CD4-positive, alpha-beta T cell treated with Interferon alpha-2 for 1 hour (primary cell): Measurements from ENCODE around the gene ACVR1B.

Source experiments
- DNase-seq, 2 donors: peaks; one replicate each; pipeline ENCODE4 v3.0.0-alpha.2; 2020 to 2022

ACVR1B gene

DNA sequence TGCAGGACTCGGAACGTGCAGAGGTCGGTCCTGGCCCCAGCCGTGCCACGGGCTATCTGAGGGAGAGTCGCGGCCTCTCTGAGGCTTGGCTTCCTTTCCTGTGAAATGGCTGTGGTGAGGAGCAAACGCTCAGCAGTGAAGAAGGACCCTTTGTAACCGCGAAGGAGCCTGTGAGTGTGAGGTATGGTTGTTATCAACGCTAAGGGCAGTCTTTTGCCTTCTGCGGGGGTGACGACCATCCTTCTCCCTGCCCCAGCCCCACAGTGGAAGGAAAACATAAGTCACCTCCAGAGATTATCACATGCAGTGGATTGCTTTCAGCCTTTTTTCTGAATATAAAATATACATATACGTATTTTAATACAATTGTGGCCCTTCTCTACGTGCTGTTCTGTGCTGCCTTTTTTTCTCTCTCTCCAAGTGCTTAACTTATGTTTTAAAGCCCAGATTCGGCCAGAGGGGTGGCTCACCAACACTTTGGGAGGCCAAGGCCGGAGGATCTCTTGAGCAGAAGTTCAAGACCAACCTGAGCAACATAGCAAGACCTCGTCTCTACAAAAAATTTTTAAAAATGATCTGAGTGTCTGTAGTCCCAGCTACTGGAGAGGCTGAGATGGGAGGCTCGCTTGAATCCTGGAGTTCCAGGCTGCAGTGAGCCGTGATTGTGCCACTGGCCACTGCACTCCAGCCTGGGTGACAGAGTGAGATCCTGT lies 72.6 kb downstream of the ACVR1B start:
- DNase-seq: no peak

DNA sequence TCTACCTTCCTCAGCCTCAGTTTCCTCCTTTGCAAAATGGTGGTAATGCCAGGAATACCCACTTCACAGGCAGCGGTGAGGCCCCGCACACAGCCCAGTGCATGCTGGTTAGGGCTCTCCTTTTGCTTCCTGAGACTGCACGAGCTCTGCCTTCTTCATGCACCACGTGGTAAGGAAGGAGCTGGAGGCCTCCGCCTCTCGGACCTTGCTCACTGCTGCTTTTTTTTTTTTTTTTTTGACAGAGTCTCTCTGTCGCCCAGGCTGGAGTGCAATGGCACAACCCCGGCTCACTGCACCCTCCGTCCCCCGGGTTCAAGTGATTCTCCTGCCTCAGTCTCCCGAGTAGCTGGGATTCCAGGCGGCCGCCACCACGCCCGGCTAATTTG lies 73.3 kb downstream of the ACVR1B start:
- peak; percentile 58 for DNase-seq

- no peak for DNase-seq
Observed at GRCh38 chr12:52026263-52026662, 74.8 kb downstream of the ACVR1B start.

DNA sequence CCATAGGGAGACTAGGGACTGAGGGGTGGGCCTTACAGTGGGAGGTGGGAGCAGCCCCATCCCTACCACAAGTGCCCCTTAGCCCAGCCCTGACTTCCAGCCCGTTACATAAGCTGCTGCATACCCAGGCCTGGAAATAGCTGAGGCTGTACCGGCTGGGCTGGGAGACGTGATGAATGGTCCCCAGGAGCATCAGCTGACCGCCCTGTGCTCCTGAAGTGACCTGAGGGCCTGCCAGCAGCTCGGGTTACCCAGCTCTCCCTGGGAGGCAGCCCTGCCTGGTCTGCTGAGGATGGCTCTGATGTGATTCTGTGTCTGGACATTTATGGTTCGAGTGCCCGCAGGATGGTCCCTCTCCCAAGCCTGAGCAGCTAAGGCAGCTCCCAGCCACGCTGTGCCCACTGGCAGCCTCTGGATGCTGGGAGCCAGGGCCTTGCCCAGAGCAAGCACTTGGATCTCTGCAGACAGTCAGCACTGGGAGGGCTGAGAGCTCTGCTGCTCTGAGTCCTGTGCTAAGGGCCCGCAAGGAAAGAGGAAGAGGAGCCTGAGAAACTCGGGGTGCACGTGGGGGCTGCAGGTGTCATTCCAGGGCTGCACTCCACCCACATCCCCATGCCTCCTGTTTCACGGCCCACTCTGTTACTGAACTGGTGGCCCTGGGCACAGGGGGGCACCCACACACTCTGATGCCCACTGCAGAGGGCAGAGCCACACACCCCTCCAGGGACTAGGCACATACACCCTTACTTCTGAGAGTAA lies 75.8 kb downstream of the ACVR1B start:
- no peak for DNase-seq

- no peak for DNase-seq
Observed at GRCh38 chr12:52029685-52030084, 78.2 kb downstream of the ACVR1B start.

DNA sequence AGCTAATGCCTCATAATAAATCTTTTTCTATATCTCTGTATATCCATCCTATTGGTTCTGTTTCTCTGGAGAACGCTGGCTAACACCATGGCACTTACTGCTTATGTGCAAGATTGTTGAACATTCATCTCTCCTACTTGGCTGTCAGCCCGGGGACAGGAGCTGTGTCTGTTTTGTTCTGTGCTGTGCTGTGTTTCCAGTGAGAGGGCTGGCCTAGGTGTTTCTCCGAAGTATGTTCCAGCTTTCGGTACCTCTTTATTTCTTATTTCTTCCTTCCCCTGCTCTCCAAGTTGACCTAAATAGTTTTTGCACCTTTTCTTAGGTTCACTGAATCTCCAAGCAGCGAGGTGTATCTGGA lies 80.9 kb downstream of the ACVR1B start:
- DNase-seq: peak; percentile 23 to 44

- peak; percentile 93 for DNase-seq
Observed at GRCh38 chr12:52032804-52033445, 81.4 kb downstream of the ACVR1B start.

GRCh38 chr12:52033446-52034140 lies 82.1 kb downstream of the ACVR1B start:
- no peak for DNase-seq

GRCh38 chr12:52035190-52035589 lies 83.7 kb downstream of the ACVR1B start:
- no peak for DNase-seq

- DNase-seq: no peak
Observed at GRCh38 chr12:52035926-52036325, 84.4 kb downstream of the ACVR1B start.

GRCh38 chr12:52036587-52037171 lies 85.2 kb downstream of the ACVR1B start:
- DNase-seq: peak; percentile 92 to 95

DNA sequence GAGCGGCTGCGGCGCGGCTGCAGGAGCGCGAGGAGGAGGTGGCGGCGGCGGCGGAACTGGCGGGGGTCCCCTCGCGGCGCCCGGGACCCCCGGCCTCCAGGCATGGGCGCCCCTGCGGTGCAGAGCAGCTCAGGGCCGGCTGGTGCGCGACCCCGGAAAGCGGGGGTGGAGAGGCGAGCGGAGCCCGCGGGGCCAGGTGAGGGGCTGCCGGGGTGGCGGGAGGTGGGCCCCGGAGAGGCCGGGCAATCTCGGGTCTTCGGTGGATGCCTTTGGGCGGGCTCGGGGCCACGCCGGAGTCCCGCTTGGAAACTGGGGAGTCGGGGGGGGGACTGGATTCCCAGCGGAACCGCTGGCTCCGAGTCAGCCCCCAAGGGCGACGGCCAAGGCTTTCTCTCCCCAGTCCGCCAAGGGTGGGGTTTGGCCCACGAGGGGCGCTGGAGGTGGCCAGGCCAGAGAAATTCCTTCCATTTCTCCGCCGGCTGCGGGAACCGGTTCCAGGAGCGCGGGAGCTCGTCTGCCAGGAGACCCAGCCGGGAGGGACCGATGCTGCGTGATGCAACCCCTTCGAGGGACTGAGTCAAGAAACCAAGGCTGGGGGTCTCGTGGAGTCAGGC lies 85.9 kb downstream of the ACVR1B start:
- DNase-seq: peak in 1 of 2 donors; percentile 27

DNA sequence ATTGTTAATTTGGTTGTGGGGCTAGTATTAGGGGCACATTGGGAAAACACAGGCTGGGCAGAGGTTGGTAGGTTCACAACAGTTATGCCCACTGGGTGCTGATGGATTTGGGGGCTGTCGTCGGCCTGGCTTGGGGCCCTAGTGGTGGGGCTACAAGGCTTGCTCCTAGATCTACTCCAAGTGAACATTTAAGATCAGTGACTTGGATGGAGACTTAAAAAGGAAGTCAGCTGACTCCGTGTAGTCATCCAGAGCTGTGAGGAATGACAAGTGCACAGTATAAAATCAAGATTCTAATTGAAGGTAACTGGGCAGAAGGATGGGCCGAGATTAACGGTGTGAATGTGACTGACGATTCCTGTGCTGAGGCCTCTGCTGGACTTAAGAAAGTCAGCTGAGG lies 86.9 kb downstream of the ACVR1B start:
- DNase-seq: no peak

DNA sequence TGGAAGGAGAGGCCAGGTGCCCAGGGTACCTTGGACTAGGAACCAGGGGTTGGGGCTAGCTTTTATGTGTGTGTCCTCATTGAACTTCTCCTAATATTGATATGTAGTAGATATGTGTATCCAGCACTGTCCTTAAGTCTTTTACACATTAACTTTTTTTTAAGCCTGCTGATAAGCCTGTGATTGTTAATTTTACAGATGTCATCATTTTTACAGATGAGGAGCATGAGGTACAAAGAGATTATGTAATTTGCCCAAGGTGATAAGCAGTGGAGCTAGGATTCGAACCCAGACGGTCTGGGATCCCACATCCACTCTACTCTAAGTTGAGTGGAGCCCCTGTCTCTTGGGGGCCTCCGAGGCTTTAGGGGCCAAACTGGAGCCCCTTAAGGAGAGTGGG lies 89.5 kb downstream of the ACVR1B start:
- no peak for DNase-seq

- DNase-seq: peak; percentile 76 to 83
Observed at GRCh38 chr12:52041695-52042123, 90.2 kb downstream of the ACVR1B start.

DNA sequence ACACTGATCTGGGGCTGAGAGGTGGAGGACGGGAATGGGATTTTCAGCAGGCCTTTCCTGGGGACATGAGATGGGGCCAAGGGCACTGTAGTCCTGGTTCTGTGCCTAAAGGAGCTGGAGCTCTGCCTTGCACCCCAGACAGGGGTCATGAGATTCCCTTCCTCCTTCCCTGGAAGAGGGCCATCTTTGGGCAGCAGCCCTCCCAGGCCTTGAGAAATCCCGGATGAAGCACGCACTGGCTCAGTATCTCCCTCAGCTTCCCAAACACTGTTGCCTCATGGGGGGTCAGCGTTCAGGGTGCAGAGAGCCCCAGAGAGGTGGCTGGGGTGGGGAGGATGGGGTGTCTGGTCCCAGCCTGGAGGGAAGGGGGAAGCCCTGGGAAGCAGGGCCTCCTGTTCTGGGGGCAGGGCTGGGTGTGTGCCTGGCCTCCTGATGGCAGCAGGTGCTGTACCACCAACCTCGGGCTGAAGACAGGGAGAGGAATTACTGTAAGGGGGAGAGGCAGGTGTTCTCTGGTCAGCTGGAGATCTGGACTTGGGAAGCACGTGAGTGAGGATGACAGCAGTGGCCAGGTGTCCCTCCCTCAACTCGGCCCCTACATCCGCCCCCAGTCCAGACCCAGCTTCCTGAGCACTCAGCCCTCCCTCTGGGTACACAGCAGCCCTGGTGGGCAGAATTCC lies 91.3 kb downstream of the ACVR1B start:
- no peak for DNase-seq

- DNase-seq: no peak
Observed at GRCh38 chr12:52043386-52044212, 92.1 kb downstream of the ACVR1B start.

- DNase-seq: no peak
Observed at GRCh38 chr12:52044292-52044983, 92.9 kb downstream of the ACVR1B start.

DNA sequence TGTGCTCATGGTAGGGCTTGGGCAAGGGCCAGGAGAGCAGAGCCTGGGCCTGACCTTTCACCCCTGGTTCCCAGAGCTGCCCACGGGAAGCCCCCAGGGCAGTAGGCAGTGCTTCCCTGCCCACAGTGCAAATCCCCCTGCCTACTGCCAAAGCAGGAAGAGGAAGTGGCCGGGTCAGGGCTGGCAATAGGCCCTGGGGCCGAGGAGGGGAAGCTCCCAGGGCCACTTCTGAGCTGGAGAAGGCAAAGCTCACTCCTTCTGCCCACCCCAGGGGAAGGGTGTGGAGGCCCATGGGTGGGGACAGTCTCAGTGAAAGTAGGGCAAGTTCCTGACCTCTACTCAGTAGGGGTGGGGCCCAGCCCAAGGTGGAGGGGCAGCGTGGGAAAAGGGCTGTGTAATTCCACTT lies 94.3 kb downstream of the ACVR1B start:
- peak; percentile 37 to 50 for DNase-seq
